Fibroblast of the aortic adventitia (primary cell): ENCODE measurements around the gene STOML1. TPM values are rescaled to one million over a fixed set of nuclear protein-coding genes. Genes with fewer than 3 reads are reported as not detected.
"Not testable (repeated sequence)": the region's sequence is repeated elsewhere in the genome, so short reads cannot be mapped to it uniquely, and the experiment has no call there.

Experiments used
- DNase-seq: peaks from one replicate; pipeline ENCODE4 v3.0.0-alpha.2; 2010; ENCODE audit warnings: low read depth
- H3K4me3 ChIP-seq: 2 replicates; pipeline ENCODE4 v1.5.1; 2011; ENCODE audit warnings: low read depth, mild to moderate bottlenecking, control low read depth, low read length, moderate library complexity
- total RNA-seq: library from RNA; depleted of rRNA; stranded (reverse); fragments of >200 nt; gene quantifications from 2 replicates; pipeline ENCODE4 v1.2.3, GENCODE V29; 2012; ENCODE audit warnings: low replicate concordance
- TF ChIP-seq, protein P1 (sequence below): IDR thresholded peaks from 2 replicates; pipeline ENCODE4 v1.5.1; 2011; ENCODE audit warnings: mild to moderate bottlenecking, low read length, control low read depth, inconsistent platforms; ENCODE audit not compliant: insufficient read depth

STOML1 gene
- total RNA-seq, 1 donor: 19.0 TPM

DNA sequence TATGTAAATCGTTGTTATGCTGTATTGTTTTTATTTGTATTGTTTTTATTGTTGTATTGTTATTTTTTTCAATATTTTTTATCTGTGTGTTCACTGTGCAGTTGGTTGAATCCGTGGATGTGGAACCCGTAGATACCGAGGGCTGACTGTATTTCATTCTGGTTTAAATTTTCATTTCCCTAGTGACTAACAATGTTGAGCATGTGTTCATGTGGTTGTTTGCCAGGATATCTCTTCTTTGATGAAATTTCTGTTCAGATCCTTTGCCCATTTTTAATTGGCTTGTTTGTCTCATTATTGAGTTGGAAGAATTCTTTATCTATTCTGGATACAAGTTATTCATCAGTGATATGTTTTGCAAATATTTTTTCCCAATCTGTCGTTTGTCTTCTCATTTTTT lies 29.7 kb downstream of the STOML1 start:
- H3K4me3 ChIP-seq: no peak overlapping the region
- no peak for DNase-seq
- TF ChIP-seq, protein P1, sequence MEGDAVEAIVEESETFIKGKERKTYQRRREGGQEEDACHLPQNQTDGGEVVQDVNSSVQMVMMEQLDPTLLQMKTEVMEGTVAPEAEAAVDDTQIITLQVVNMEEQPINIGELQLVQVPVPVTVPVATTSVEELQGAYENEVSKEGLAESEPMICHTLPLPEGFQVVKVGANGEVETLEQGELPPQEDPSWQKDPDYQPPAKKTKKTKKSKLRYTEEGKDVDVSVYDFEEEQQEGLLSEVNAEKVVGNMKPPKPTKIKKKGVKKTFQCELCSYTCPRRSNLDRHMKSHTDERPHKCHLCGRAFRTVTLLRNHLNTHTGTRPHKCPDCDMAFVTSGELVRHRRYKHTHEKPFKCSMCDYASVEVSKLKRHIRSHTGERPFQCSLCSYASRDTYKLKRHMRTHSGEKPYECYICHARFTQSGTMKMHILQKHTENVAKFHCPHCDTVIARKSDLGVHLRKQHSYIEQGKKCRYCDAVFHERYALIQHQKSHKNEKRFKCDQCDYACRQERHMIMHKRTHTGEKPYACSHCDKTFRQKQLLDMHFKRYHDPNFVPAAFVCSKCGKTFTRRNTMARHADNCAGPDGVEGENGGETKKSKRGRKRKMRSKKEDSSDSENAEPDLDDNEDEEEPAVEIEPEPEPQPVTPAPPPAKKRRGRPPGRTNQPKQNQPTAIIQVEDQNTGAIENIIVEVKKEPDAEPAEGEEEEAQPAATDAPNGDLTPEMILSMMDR: no peak

DNA sequence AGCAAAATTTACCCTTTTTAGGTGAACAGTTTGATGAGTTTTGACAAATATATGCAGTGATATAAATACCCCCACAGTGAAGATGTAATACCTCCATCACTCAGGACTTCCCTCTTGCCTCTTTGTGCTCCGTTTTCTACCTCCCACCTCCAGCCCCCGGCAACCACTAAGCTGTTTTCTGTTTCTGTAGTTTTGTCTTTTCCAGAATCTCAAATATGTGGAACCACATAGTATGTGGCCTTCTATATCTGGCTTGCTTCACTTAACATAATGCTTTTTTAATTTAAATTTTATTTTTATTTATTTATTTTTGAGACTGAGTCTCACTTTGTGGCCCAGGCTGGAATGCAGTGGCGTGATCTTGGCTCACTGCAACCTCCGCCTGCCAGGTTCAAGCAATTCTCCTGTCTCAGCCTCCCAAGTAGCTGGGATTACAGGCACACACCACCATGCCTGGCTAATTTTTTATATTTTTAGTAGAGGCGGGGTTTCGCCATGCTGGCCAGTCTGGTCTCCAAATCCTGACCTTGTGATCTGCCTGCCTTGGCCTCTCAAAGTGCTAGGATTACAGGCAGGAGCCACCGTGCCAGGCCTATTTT lies 31.5 kb downstream of the STOML1 start:
- H3K4me3 ChIP-seq, DNase-seq: not testable (repeated sequence)

DNA sequence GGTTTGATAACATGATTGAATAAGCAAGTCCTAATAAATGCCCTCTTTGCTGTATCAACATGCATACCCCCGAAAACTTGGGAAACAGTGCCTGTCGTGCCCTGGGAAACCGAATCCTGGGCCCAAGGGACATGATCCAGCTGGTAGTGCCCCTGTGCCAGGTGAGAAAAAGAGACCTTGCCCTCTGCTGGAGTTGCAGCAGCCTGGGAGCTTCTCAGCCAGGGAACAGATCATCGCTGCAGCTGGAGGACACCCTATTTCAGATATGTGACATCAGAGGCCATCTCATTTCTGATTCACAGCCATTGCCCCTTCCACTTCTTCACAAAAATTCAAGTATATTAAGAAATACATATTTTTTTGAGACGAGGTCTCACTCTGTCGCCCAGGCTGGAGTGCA lies 32.3 kb downstream of the STOML1 start:
- TF ChIP-seq, protein P1: no peak
- no peak for DNase-seq
- H3K4me3 ChIP-seq: no peak overlapping the region

DNA sequence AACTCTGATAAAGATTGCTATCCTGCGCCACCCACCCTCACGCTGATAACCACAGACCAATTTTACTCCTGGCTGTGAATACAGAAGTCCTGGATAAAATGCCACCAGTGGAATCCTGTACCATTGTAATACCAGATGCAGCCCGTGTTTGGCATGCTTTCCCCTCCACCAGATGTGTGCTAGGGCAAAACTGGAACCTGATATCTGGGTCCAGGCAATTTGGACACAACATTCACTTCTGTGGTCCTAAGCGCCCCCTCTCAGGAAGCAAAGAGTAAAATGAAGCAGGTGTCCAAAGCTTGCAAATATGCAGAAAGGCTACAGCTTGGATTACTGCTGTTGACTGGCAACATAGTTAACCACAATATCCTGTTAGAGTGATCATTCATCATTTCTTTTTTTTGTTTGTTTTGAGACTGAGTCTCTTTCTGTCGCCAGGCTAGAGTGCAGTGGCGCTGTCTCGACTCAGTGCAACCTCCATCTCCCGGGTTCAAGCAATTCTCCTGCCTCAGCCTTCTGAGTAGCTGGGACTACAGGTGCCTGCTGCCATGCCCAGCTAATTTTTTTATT lies 33.0 kb downstream of the STOML1 start:
- DNase-seq: no peak
- H3K4me3 ChIP-seq: no peak overlapping the region
- TF ChIP-seq, protein P1: no peak

DNA sequence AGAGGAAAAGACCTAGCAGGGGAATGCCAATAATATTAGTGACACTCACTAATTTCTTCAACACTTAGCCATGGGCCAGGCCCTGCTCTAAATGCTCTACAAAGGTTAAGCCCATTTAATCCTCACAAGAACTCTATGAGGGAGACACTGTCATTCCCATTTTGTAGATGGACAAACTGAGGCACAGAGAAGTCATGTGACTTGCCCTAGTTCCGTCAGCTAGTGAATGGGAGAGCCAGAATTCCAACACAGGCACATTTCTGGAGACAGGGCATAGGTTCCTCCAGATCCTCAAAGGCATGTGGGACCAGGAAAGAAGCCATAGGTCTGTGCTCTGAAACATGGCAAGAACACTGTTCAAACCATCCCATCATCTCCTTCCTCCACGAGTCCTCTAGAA lies 34.3 kb downstream of the STOML1 start:
- TF ChIP-seq, protein P1: no peak
- DNase-seq: no peak
- no peak overlapping the region for H3K4me3 ChIP-seq

DNA sequence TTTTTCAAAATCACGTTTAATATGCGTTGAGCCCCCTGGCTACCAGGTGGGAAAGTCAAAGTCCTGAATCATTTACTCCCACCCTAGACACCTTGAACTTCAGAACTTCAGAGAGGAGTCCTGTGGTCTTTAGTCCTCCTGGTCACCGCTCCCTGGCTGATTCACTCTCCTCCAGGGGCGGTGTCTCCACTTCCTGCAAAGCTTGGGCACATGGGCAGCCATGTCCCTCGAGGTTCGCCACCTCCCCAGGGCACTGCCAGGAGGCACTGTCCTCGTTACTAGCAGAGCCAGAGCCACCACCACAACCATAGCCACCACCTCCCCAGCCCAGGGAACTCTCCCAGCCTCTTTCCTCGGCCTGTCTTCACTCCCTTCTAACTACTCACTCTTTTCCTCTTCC lies 34.8 kb downstream of the STOML1 start:
- TF ChIP-seq, protein P1: no peak
- DNase-seq: no peak
- H3K4me3 ChIP-seq: no peak overlapping the region

DNA sequence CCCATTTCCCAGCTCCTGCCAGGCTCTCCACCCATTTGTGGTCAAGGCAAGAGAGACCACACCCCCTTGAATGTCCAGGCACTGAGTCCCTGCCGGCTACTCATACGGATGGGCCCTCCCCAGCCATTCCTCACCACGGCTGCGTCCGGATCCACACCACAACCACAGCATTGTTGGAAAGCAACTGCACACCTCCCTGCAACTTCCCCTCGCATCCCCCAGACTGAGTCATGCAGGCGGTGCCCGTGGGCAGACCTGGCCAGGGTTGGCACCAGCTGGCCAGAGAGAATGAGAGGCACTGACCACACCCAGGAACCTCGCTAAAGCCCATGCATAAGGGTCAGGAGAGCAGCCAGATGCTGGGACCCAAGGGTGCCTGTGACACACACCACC lies 35.4 kb downstream of the STOML1 start:
- no peak overlapping the region for H3K4me3 ChIP-seq
- DNase-seq: peak; percentile 91
- TF ChIP-seq, protein P1: no peak
